Activated naive CD4-positive, alpha-beta T cell treated with anti-CD3 and anti-CD28 coated beads, Interleukin-2, amount 50 U/mL, for 72 hours (primary cell): Measurements from ENCODE around the gene SEPHS1. TPM values are rescaled to one million over a fixed set of nuclear protein-coding genes. Genes with fewer than 3 reads are reported as not detected.
A peak's percentile ranks its signal among the peaks of the same experiment; 100 is the strongest.
"Not testable (repeated sequence)": the region's sequence is repeated elsewhere in the genome, so short reads cannot be mapped to it uniquely, and the experiment has no call there.

Source experiments
- ATAC-seq, 2 donors: fragments of 150-1000 bp; cut with Tn5 transposase; 2 replicates each; pipeline ENCODE4 v1.10.0; 2021; ENCODE audit warnings: mild to moderate bottlenecking in 2 of 2, moderate library complexity in 2 of 2
- DNase-seq, 2 donors: peaks; one replicate each; pipeline ENCODE4 v3.0.0; 2021 to 2022; ENCODE audit warnings: low spot score in 2 of 2
- H3K27ac Mint-ChIP-seq, 2 donors: one replicate each; pipeline ENCODE4 v1.8.0; 2022; ENCODE audit warnings: mild to moderate bottlenecking in 2 of 2, mixed read lengths in 2 of 2
- H3K36me3 Mint-ChIP-seq, 2 donors: one replicate each; pipeline ENCODE4 v1.8.0; 2022; ENCODE audit warnings: mixed read lengths in 2 of 2
- H3K9me3 Mint-ChIP-seq, 2 donors: one replicate each; pipeline ENCODE4 v1.8.0; 2022; ENCODE audit warnings: mixed read lengths in 2 of 2
- total RNA-seq, 2 donors: library from RNA; stranded (reverse); gene quantifications; one replicate each; pipeline ENCODE4 v1.2.3, GENCODE V29; 2022

Gene SEPHS1, protein sequence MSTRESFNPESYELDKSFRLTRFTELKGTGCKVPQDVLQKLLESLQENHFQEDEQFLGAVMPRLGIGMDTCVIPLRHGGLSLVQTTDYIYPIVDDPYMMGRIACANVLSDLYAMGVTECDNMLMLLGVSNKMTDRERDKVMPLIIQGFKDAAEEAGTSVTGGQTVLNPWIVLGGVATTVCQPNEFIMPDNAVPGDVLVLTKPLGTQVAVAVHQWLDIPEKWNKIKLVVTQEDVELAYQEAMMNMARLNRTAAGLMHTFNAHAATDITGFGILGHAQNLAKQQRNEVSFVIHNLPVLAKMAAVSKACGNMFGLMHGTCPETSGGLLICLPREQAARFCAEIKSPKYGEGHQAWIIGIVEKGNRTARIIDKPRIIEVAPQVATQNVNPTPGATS
- 10 to 100 TPM; 60.3 to 67.9 TPM for total RNA-seq

DNA sequence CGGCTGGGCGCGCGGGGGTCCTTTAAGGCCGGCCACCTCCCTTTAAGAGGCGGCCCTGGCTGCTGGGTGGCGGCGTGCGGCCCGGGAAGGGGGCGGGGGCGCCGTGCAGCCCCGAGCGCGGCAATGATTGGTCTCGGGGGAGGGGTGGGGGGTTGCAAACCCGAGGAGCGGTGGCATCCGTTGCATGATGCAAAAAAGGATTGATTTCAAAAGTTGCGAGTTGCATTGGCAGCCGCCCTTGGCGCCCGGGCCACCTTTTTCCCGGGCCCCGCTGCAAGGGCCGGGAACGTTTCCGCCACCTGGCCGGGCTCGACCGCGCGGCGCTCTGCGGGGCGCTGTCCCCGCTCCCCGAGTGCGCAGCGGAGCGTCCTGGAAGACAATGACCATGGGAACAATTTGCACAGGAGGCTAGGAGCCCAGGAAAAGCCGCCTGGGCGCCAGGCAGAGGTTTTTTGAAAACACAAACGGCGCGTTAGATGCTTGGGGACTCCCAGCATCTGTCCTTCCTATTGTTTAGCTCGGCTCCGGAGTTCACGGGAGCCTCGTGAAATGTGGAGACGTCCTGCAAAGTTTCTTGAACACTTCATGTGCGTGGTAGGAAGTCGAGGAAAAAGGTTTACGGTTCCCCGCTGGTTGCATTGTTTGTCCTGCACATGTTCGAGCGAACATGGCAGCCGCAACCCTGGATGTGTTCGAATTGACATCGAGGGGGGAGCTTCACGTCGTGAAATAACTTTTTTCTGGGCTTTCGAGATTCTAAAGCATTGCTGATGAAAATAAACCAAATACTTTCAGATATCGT, at the start of gene SEPHS1:
TSS of gene SEPHS1 (minus strand) at position 78 of the 802 bp plus-strand sequence. CDS start 3,343 bp downstream, outside the sequence.
- ATAC-seq (peak; percentile 77 to 91), DNase-seq (peak; percentile 78 to 80)
- Mint-ChIP-seq H3K36me3 (peaks cover 6 to 25% of the 10 kb centered on the region in 2 donors), H3K9me3 (no peaks in the 10 kb centered on the region), H3K27ac (peak within 1 kb of the TSS; percentile 90 to 95)

DNA sequence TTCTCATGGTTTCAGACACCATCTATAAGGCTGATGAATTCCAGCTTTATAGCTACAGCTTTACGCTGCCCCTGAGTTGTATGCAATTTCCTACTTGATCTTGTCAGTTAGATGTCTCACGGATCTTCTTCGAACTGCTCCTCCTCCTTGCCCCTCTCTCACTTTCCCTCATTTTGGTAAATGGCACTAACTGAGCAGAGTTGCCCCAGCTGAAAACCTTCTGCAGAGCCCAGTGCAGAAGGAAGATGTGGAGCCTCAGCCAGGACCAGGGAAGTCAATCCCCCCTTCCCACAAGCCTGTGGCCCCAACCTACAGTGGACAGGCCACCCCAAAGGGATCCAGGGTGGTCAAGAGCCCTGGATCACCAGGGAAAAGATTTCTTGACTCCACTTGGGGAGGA, 49.0 kb upstream of the SEPHS1 start:
- ATAC-seq (no peak), DNase-seq (no peak)
- Mint-ChIP-seq H3K9me3 (peaks cover 0 to 8% of the 10 kb centered on the region in 2 donors), H3K27ac (no peak overlapping the region), H3K36me3 (no peaks in the 10 kb centered on the region)

DNA sequence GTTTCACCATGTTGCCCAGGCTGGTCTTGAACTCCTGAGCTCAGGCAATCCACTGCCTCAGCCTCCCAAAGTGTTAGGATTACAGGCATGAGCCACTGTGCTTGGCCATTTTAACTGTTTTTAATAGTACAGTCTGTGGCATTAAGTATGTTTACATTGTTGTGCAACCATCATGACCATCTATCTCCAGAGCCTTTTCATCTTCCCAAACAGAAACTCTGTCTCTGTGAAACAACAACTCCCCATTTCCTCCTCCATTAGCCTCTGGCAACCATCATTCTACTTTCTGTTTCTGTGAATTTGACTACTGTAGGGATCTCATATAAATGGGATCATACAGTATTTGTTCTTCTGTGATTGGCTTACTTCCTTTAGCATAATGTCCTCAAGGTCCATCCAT, 48.3 kb upstream of the SEPHS1 start:
- ATAC-seq = no peak
- H3K9me3 Mint-ChIP-seq = peaks cover 0 to 8% of the 10 kb centered on the region in 2 donors
- no peak for DNase-seq
- H3K27ac Mint-ChIP-seq = no peak overlapping the region
- no peaks in the 10 kb centered on the region for H3K36me3 Mint-ChIP-seq

DNA sequence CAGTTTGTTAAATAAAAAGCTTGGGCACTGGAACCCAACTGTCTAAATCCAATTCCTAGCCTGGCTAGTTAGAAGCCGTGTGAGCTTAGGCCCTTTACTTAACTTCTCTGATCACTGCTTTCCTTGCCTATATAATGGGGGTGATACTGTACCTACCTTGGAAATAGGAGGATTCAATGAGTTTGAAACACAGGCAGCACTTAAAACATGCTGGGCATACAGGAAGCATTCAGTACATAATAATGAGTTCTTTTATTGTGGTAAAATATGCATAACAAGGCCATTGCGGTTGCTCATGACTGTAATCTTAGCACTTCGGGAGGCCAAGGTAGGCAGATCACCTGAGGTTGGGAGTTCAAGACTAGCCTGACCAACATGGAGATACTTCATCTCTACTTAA, 47.4 kb upstream of the SEPHS1 start:
- DNase-seq (no peak), ATAC-seq (no peak)
- H3K27ac Mint-ChIP-seq = no peak overlapping the region
- no peaks in the 10 kb centered on the region for H3K36me3 Mint-ChIP-seq
- peaks cover 0 to 8% of the 10 kb centered on the region in 2 donors for H3K9me3 Mint-ChIP-seq

DNA sequence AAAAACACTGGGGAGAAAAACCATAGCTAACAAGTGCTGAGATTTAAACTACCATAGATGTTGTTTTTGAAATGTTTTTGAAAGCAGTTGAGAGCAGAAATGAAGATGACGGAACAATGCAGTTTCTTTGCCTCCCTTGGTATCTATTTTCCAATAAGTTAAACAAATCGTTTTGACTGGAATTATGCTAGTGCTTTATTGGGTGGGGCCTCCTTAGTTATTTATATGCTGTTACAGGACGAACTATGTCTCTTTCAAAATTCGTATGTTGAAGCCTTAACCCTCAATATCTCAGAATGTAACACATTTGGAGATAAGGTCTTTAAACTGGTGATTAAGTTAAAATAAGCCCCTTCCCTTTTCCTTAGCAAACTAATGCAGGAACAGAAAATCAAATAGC, 45.5 kb upstream of the SEPHS1 start:
- ATAC-seq (no peak), DNase-seq (no peak)
- no peaks in the 10 kb centered on the region for H3K36me3 Mint-ChIP-seq
- no peak overlapping the region for H3K27ac Mint-ChIP-seq
- H3K9me3 Mint-ChIP-seq = no peaks in the 10 kb centered on the region

DNA sequence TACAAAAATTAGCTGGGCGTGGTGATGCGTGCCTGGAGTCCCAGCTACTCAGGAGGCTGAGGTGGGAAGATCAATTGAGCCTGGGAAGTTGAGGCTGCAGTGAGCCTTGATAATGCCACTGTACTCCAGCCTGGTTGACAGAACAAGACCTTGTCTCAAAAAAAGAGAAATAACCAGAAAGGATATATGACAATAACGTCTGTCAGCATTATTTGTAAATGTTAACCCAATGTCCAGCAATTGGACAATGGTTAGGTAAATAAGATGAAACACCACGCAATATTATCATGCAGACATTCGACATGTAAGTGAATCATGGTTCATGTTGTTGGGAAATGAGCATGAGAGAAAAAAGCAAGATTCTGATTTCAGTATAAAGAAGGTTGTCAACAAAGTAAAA, 44.6 kb upstream of the SEPHS1 start:
- DNase-seq (no peak), ATAC-seq (no peak)

DNA sequence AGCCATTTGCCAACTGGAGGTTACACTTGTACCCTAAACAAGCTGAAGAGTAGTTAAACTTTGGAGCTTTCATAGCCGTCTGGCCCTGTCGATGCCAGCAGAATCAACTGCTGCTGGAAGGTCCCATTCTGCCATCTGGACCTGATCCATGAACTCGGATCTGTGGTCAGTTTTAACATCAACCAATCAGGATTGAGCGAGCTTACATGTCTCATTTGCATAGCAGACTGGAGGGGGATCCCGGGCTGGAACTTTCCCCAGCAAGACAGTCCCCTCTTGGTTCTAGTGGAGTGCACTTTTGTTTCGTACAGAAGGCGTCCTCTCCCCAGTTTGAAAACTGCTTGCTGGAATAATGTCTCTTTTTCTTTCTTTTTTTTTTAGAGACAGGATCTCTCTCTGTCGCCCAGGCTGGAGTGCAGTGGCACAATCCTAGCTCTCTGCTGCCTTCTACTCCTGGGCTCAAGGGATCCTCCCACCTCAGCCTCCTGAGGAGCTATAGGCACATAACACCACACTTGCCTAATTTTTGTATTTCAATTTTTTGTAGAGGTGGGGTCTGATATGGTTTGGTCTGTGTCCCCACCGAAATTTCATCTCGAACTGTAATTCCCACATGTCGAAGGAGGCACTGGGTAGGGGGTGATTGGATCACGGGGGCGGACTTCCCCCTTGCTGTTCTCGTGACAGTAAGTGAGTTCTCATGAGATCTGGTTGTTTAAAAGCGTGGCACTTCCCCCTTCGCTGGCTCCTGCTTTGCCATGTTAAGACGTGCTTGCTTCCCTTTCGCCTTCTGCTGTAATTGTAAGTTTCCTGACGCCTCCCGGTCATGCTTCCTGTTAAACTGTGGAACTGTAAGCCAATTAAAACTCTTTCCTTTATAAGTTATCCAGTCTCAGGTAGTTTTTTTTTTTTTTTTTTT, 42.8 kb upstream of the SEPHS1 start:
- DNase-seq = no peak
- Mint-ChIP-seq H3K27ac (no peak overlapping the region), H3K9me3 (no peaks in the 10 kb centered on the region), H3K36me3 (no peaks in the 10 kb centered on the region)
- no peak for ATAC-seq

More for the DNA sequence above, 44.6 kb upstream of the SEPHS1 start:
- Mint-ChIP-seq H3K27ac (no peak overlapping the region), H3K36me3 (no peaks in the 10 kb centered on the region), H3K9me3 (no peaks in the 10 kb centered on the region)

DNA sequence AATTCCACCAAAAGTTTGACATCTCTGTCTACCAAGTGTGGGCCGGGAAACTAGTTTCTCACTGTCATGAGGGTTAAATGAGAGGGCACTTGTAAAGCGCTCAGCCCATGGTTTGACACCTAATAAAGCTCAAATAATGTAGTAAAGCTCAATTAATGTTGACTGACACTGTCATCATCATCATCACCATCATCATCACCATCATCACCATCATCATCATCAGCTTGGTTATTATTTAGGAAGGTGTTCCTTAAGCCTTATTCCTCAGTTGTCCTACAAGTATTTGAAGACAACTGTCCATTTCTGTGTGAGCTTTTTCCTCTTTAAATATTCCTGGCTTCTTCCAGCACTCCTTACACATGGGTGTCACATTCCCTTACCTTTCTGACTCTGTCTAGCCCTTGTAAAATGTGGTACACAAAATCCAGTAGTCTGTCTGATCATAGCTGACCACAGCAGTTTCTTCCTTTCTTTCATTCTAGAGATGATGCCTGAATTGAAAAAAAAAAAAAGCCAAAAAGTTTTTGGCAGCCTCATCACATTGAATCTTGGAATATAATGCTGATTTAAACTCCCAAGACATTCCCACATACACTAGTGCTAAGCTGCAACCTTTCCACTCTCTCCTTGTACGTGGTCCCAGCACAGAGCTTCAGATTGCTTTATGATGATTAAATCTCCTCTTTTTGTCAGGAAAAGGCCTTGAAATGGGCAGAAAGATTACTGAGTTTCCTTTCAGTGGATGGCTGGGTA, 40.6 kb upstream of the SEPHS1 start:
- no peaks in the 10 kb centered on the region for H3K36me3 Mint-ChIP-seq
- DNase-seq = no peak
- no peaks in the 10 kb centered on the region for H3K9me3 Mint-ChIP-seq
- no peak for ATAC-seq
- H3K27ac Mint-ChIP-seq = no peak overlapping the region

DNA sequence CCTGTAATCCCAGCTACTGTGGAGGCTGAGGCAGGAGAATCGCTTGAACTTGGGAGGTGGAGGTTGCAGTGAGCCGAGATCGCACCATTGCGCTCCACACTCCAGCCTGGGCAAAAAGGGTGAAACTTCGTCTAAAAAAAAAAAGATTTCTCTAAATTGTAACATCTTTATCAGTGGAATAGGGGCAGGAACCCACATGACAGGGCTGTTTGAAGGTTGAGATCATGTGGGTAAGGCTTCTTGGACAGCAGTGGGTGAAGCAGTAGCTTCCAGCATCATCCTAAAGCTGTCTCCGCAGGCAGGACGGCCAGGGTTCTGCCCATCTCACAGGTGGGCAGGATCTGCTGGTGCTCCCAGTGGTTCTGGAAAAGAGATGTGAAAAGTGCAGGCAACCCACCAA, 37.9 kb upstream of the SEPHS1 start:
- ATAC-seq = no peak
- Mint-ChIP-seq H3K36me3 (peaks cover 7 to 8% of the 10 kb centered on the region in 2 donors), H3K9me3 (no peaks in the 10 kb centered on the region), H3K27ac (no peak overlapping the region)
- no peak for DNase-seq

DNA sequence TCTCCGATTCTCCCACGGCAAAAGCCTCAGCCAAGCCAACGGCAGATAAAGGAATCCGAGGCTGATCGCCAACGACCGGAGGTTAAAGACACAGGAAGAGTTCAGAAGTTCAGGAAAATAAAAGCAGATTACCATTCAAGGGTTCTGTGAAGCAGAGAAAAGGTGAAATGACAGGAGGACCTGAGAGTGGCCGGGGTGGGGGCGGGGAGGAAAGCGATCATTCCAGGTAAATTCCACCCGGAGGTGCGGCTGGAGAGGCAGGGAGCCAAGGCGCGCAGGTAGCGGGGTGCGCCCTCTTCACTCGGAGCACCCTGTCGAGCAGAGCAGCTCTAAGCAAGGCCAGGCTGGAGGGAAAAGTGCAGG, 35.3 kb upstream of the SEPHS1 start:
- Mint-ChIP-seq H3K9me3 (no peaks in the 10 kb centered on the region), H3K27ac (no peak overlapping the region), H3K36me3 (peaks cover 7 to 8% of the 10 kb centered on the region in 2 donors)
- no peak for DNase-seq
- ATAC-seq = no peak

DNA sequence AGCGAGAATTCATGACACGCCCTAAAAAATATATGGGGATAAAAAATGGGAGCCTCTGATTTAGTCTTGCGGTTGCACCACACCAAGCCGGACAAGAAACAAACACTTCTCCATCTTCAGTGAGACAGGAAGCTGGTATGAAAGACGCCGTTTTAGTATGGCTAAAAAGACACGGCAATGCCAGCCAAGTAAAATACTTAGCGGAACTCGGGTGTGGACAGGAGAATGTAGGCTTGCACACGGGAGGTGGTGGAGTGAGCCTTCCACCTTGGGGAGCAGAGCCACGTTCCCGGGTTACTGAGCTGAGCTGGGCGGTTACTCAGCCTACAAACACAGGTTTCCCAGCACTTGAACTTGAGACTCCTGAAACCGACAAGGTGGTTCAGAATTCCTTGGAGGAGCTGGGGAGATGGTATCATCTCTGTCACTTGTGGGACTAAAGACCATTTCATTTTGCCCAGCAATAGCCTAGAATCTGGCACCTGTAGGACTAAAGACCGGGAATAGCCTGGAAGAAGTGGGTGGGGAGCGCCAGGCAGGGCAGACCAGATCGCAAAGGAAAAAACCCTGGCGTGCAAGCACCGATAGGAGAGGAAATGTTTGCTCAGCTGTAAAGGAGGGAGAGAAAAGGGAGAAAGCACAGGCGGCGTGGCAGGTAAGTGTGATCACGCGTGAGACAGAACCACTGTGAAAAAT, 34.8 kb upstream of the SEPHS1 start:
- no peak for DNase-seq
- no peak overlapping the region for H3K27ac Mint-ChIP-seq
- no peak for ATAC-seq

DNA sequence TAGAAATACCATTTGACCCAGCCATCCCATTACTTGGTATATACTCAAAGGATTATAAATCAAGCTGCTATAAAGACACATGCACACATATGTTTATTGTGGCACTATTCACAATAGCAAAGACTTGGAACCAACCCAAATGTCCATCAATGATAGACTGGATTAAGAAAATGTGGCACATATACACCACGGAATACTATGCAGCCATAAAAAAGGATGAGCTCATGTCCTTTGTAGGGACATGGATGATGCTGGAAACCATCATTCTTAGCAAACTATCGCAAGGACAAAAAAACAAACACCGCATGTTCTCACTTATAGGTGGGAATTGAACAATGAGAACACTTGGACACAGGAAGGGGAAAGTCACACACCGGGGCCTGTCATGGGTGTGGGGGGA, 31.0 kb upstream of the SEPHS1 start:
- not testable (repeated sequence) for H3K27ac Mint-ChIP-seq, H3K9me3 Mint-ChIP-seq, H3K36me3 Mint-ChIP-seq, DNase-seq, ATAC-seq

More for the DNA sequence above, 34.8 kb upstream of the SEPHS1 start:
- H3K36me3 Mint-ChIP-seq = peaks cover 7 to 8% of the 10 kb centered on the region in 2 donors
- H3K9me3 Mint-ChIP-seq = no peaks in the 10 kb centered on the region

DNA sequence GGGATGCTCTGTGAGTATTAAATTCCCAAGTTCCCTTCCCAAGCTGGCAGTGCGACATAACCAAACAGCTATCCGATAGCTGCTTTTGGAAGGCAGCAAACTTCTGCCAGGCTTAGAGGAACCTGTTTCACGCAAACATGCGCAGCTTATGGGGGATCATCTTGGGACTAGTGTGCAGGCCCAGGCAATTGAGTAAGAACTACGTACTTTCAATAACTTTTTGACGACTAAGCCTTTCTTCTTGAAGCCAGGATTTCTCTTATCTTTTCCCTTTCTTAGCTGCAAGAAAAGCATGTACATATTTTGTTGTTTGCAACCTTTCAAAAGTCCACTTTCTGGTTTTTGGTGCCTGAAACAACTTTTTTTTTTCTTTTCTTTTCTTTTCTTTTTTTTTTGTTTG, 28.7 kb upstream of the SEPHS1 start:
- DNase-seq (no peak), ATAC-seq (no peak)
- H3K9me3 Mint-ChIP-seq = no peaks in the 10 kb centered on the region
- H3K27ac Mint-ChIP-seq = no peak overlapping the region
- no peaks in the 10 kb centered on the region for H3K36me3 Mint-ChIP-seq

DNA sequence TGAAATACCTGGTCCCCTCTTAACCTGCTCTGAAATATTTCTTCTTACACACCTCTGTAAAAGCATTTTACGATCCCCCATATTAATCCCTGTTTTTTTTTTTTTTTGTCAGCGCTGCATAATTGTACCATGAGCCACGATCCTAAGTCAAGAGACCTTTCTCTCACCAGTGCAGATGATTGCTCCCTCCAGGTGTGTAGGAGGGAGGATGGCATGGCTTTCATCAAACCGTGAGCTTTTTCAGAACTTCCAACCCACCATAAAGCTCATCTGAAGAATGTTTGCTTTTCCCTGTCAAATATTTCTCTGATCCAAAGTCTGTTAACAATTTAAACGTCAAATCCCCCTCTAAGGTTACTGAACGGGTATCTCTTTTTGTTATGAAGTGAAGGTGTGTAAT, 28.2 kb upstream of the SEPHS1 start:
- H3K9me3 Mint-ChIP-seq = no peaks in the 10 kb centered on the region
- H3K36me3 Mint-ChIP-seq = no peaks in the 10 kb centered on the region
- DNase-seq = no peak
- no peak overlapping the region for H3K27ac Mint-ChIP-seq
- ATAC-seq = no peak

DNA sequence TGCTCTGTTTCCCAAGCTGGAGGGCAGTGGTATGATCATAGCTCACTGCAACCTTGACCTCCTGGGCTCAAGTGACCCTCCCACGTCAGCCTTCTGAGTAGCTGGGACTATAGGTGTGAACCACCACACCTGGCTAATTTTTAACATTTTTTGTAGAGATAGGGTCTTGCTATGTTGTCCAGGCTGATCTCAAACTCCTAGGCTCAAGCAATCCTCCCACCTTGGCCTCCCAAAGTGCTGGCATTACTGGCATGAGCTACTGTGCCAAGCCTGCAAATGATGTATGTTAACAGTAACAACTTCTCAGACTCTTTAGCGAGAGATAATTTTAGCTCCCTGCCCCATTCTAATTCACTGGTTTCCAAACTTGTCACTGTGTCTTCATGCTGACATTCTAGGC, 27.7 kb upstream of the SEPHS1 start:
- ATAC-seq (no peak), DNase-seq (no peak)
- no peaks in the 10 kb centered on the region for H3K9me3 Mint-ChIP-seq
- no peak overlapping the region for H3K27ac Mint-ChIP-seq
- no peaks in the 10 kb centered on the region for H3K36me3 Mint-ChIP-seq

DNA sequence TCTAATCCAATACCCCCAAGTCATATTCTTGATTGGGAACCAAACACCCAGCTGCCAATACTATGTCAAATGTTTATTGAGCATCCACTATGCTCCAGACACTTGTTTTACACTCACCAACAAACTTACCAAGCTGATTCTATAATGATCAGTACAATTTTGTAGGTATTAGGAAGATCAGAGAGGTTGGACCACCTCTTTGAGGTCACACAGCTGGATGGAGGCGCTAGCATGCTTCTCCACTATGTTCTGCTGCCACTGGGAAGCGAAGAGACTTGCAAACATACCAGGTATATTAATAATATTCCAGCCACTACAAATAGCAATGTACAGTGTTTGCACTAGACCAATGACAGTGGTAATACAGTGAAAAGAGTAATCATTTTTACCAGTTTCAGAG, 25.6 kb upstream of the SEPHS1 start:
- no peaks in the 10 kb centered on the region for H3K9me3 Mint-ChIP-seq
- H3K36me3 Mint-ChIP-seq = no peaks in the 10 kb centered on the region
- H3K27ac Mint-ChIP-seq = no peak overlapping the region
- DNase-seq (no peak), ATAC-seq (no peak)
